HG03175 (cell line): ENCODE results near the gene ZBTB43.
"Not testable (repeated sequence)": the region's sequence is repeated elsewhere in the genome, so short reads cannot be mapped to it uniquely, and the experiment has no call there.

Experiments
- ATAC-seq: cut with Tn5 transposase; IDR thresholded peaks from one replicate; pipeline ENCODE4 v1.9.1; 2021; ENCODE audit warnings: mild to moderate bottlenecking, moderate library complexity; ENCODE audit not compliant: unreplicated experiment

ZBTB43 gene

GRCh38 chr9:126788634-126789349 lies 16.0 kb upstream of the ZBTB43 start:
- ATAC-seq, result no peak

- no peak for ATAC-seq
Observed at GRCh38 chr9:126790561-126790960, 14.3 kb upstream of the ZBTB43 start.

GRCh38 chr9:126791406-126792230 lies 13.2 kb upstream of the ZBTB43 start:
- ATAC-seq, result no peak

- no peak for ATAC-seq
Observed at GRCh38 chr9:126793686-126794417, 11.0 kb upstream of the ZBTB43 start.

- no peak for ATAC-seq
Observed at GRCh38 chr9:126794441-126794840, 10.4 kb upstream of the ZBTB43 start.

GRCh38 chr9:126796758-126797157 lies 8.1 kb upstream of the ZBTB43 start:
- ATAC-seq, result no peak

- no peak for ATAC-seq
Observed at GRCh38 chr9:126797903-126798302, 6.9 kb upstream of the ZBTB43 start.

- no peak for ATAC-seq
Observed at GRCh38 chr9:126799034-126799433, 5.8 kb upstream of the ZBTB43 start.

GRCh38 chr9:126802318-126803059 lies 2.4 kb upstream of the ZBTB43 start:
- ATAC-seq, result no peak

GRCh38 chr9:126804198-126804695 lies 593 bp upstream of the ZBTB43 start:
- ATAC-seq, result no peak

GRCh38 chr9:126805554-126806262 lies 868 bp downstream of the ZBTB43 start:
- peak; percentile 82 for ATAC-seq

- no peak for ATAC-seq
Observed at GRCh38 chr9:126806336-126806735, 1.5 kb downstream of the ZBTB43 start.

- ATAC-seq, result no peak
Observed at GRCh38 chr9:126809068-126809467, 4.2 kb downstream of the ZBTB43 start.

- not testable (repeated sequence) for ATAC-seq
Observed at GRCh38 chr9:126810221-126810620, 5.4 kb downstream of the ZBTB43 start.

GRCh38 chr9:126813072-126813471 lies 8.2 kb downstream of the ZBTB43 start:
- ATAC-seq, result no peak

- ATAC-seq, result no peak
Observed at GRCh38 chr9:126814091-126814490, 9.3 kb downstream of the ZBTB43 start.

GRCh38 chr9:126817615-126818014 lies 12.8 kb downstream of the ZBTB43 start:
- ATAC-seq, result not testable (repeated sequence)

GRCh38 chr9:126818482-126818881 lies 13.6 kb downstream of the ZBTB43 start:
- no peak for ATAC-seq

- no peak for ATAC-seq
Observed at GRCh38 chr9:126819482-126819881, 14.6 kb downstream of the ZBTB43 start.

GRCh38 chr9:126822278-126822677 lies 17.4 kb downstream of the ZBTB43 start:
- ATAC-seq, result no peak
